ENCODE results near the gene UBE2L3.
"Not testable (repeated sequence)": the region's sequence is repeated elsewhere in the genome, so short reads cannot be mapped to it uniquely, and the experiment has no call there.

Gene UBE2L3

DNA sequence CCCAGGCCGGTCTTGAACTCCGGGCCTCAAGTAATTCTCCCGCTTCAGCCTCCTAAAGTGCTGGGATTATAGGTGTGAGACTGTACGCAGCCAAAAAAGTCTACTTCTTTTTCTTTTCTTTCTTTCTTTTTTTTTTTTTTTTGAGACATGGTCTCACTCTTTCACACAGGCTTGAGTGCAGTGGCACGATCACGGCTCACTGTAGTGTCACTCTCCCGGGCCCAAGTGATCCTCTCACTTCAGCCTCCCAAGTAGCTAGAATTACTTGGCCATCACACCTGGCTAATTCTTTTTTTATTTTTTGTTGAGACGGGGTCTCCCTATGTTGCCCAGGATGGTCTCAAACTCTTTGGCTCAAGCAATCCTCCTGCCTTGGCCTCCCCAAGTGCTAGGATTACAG is 3.6 kb upstream of the UBE2L3 start:
- DNase-seq (ENCODE audit: low read depth) = no peak
- no peak overlapping the region for H3K4me3 ChIP-seq (ENCODE audit: low read depth, low read length)
- no peak for TF ChIP-seq CTCF (IDR thresholded peaks at IDR 0.05; ENCODE audit: control insufficient read depth, extremely low read depth, insufficient read depth)

- no peak for DNase-seq (ENCODE audit: low read depth)
Observed at GRCh38 chr22:21564411-21564810, 3.1 kb upstream of the UBE2L3 start.

GRCh38 chr22:21568347-21569075 is 997 bp downstream of the UBE2L3 start:
- peak overlapping the region; percentile 89 for H3K4me3 ChIP-seq (ENCODE audit: low read depth, low read length)
- no peak for DNase-seq (ENCODE audit: low read depth)
- TF ChIP-seq CTCF (IDR thresholded peaks at IDR 0.05; ENCODE audit: control insufficient read depth, extremely low read depth, insufficient read depth) = no peak

More at GRCh38 chr22:21564411-21564810, 3.1 kb upstream of the UBE2L3 start:
- no peak for TF ChIP-seq CTCF (IDR thresholded peaks at IDR 0.05; ENCODE audit: control insufficient read depth, extremely low read depth, insufficient read depth)
- H3K4me3 ChIP-seq (ENCODE audit: low read depth, low read length) = no peak overlapping the region

DNA sequence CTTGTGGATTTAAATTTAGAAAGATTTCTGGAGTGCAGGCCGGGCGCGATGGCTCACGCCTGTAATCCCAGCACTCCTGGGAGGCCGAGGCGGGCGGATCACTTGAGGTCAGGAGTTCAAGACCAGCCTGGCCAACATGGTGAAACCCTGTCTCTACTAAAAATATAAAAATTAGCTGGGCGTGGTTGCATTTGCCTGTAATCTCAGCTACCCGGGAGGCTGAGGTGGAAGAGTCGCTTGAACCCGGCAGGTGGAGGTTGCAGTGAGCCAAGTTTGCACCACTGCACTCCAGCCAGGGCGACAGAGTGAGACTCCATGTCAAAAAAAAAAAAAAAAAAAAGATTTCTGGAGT is 1.5 kb downstream of the UBE2L3 start:
- not testable (repeated sequence) for DNase-seq (ENCODE audit: low read depth)
- peak overlapping the region; percentile 89 for H3K4me3 ChIP-seq (ENCODE audit: low read depth, low read length)

DNA sequence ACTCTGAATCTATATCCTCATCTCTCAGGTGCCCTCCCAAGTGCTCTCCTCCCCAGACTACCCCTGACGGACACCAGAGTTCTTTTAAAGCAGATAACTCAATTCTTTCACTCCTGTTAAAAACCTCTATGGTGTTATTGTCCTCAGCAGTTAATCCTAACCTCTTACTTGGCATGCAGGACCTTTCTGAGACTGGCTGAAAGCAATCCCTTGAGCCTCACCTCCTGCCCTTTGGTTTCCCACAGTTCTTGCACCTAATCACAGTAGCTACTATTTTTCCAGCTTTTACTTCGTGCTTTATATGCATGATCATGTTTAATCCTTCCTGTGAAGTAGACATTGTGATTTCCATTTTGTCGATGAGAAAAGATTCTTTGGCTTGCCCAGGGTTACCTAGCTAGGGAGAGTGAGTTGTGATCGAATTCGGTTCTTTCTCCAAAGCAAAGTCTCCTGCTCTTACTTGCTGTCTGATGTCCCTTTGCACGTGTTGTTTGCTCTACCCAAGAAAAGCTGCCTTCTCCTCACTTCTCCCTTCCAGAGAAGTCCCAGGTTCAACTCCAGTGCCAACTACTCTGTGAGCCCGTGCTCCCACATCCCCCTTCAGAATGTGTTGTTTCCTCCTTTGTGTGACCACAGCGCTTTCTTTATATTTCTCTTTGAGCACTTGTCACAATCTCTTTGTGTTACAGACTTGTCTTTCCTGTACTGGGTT is 2.1 kb downstream of the UBE2L3 start:
- TF ChIP-seq CTCF (IDR thresholded peaks at IDR 0.05; ENCODE audit: control insufficient read depth, extremely low read depth, insufficient read depth) = no peak
- DNase-seq (ENCODE audit: low read depth) = no peak
- peak overlapping the region; percentile 89 for H3K4me3 ChIP-seq (ENCODE audit: low read depth, low read length)

DNA sequence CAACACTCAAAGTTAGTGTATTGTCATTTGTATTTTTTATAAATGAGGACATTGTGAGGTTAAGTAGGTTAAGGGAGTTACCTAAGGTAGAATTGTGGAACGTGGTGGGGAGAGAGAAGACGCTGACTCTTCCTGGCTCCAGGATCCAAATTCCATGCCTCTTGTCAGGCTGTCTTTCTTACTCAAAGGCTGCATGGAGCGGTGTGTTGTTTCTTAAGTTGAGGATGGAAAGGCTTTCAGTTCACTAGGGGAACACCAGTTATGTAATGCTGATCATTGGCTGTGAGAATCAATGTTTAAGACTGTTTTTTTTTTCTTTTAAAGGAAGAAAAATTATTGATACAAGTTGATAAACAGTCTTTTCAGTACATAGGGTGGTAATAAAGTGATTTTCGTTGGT is 2.9 kb downstream of the UBE2L3 start:
- no peak for DNase-seq (ENCODE audit: low read depth)
- no peak overlapping the region for H3K4me3 ChIP-seq (ENCODE audit: low read depth, low read length)
- TF ChIP-seq CTCF (IDR thresholded peaks at IDR 0.05; ENCODE audit: control insufficient read depth, extremely low read depth, insufficient read depth) = no peak

GRCh38 chr22:21571679-21572078 is 4.2 kb downstream of the UBE2L3 start:
- no peak for DNase-seq (ENCODE audit: low read depth)
- H3K4me3 ChIP-seq (ENCODE audit: low read depth, low read length) = no peak overlapping the region
- no peak for TF ChIP-seq CTCF (IDR thresholded peaks at IDR 0.05; ENCODE audit: control insufficient read depth, extremely low read depth, insufficient read depth)
